Endothelial cell of umbilical vein (primary cell): Measurements from ENCODE around the gene DLGAP1. TPM values are rescaled to one million over a fixed set of nuclear protein-coding genes. Genes with fewer than 3 reads are reported as not detected.

Experiments used
- BruUV-seq: library from RNA; stranded (reverse); fragments of 400-500 nt; replicated peaks from 2 replicates; lab custom pipeline; 2021; lab: Mats Ljungman, UMichigan
- CTCF ChIA-PET: fragments of 300-600, 350-600 bp; sonication (Branson Sonifier 250); formaldehyde crosslinking; loops from one replicate; lab custom pipeline; 2021; ENCODE audit warnings: antibody characterized with exemption, inconsistent platforms; lab: Charles Lee
- POLR2A ChIA-PET: fragments of 300-600, 350-600 bp; sonication (Branson Sonifier 250); formaldehyde crosslinking; loops from one replicate; lab custom pipeline; 2021; ENCODE audit warnings: antibody characterized with exemption, inconsistent platforms; lab: Charles Lee
- DNase-seq: peaks from one replicate; pipeline ENCODE4 v3.0.0-alpha.2; 2011; ENCODE audit warnings: low read depth, low spot score
- FAIRE-seq: peaks from 2 replicates; lab custom pipeline; 2011; peaks lifted over from hg19 to GRCh38; lab: Jason Lieb, UNC
- H2AFZ ChIP-seq: 2 replicates; pipeline ENCODE4 v1.6.0; 2012; ENCODE audit warnings: low read depth, low read length, control low read depth, inconsistent platforms
- H3K27ac ChIP-seq: 2 replicates; pipeline ENCODE4 v1.5.1; 2011; ENCODE audit warnings: low read depth, mild to moderate bottlenecking, control low read depth, low read length, moderate library complexity; ENCODE audit not compliant: insufficient read depth
- H3K27me3 ChIP-seq, 2 experiments: 2 replicates each; pipeline versions ENCODE4 v1.6.0 to v1.6.1; 2011; ENCODE audit warnings: low read length in 2 of 2, mixed read lengths in 1 of 2; ENCODE audit not compliant: control insufficient read depth in 2 of 2, insufficient read depth in 2 of 2
- H3K36me3 ChIP-seq, 2 experiments: 2 replicates in 1 of 2; 3 replicates in 1 of 2; pipeline ENCODE4 v1.5.1; 2011; ENCODE audit warnings: low read length in 2 of 2, mild to moderate bottlenecking in 1 of 2, moderate library complexity in 1 of 2; ENCODE audit not compliant: control insufficient read depth in 2 of 2, insufficient read depth in 2 of 2; ENCODE audit errors: extremely low read depth in 1 of 2
- H3K4me1 ChIP-seq: 3 replicates; pipeline ENCODE4 v1.5.1; 2011; ENCODE audit warnings: mild to moderate bottlenecking, low read length; ENCODE audit not compliant: control insufficient read depth, insufficient read depth; ENCODE audit errors: extremely low read depth
- H3K4me2 ChIP-seq: 2 replicates; pipeline ENCODE4 v1.6.1; 2011; ENCODE audit warnings: low read length, control low read depth, mixed read lengths; ENCODE audit not compliant: insufficient read depth
- H3K4me3 ChIP-seq, 3 experiments: fragments of 200-600 bp in 1 of 3; sonication (generic), shearing (Covaris generic) in 1 of 3; replicated peaks in 1 of 3; 2 replicates each; pipeline ENCODE4 v1.5.1; 2011 to 2016; ENCODE audit warnings: control low read depth in 3 of 3, low read length in 3 of 3, mild to moderate bottlenecking in 2 of 3, inconsistent platforms in 1 of 3, low read depth in 1 of 3, moderate library complexity in 1 of 3; ENCODE audit not compliant: insufficient read depth in 1 of 3
- H3K79me2 ChIP-seq: 2 replicates; pipeline ENCODE4 v1.6.0; 2012; ENCODE audit warnings: low read length, inconsistent platforms; ENCODE audit not compliant: control insufficient read depth, insufficient read depth
- H3K9ac ChIP-seq: replicated peaks from 2 replicates; pipeline ENCODE3; 2011; ENCODE audit warnings: low read length, control low read depth; ENCODE audit not compliant: insufficient read depth; ENCODE audit errors: extremely low read depth
- H3K9me1 ChIP-seq: replicated peaks from 3 replicates; pipeline ENCODE4 v1.6.0; 2011; ENCODE audit warnings: mild to moderate bottlenecking, low read length; ENCODE audit not compliant: control insufficient read depth, insufficient read depth; ENCODE audit errors: extremely low read depth
- H3K9me3 ChIP-seq: replicated peaks from 2 replicates; pipeline ENCODE4 v1.5.1; 2012; ENCODE audit warnings: low read length, inconsistent platforms; ENCODE audit not compliant: control insufficient read depth, insufficient read depth
- H4K20me1 ChIP-seq: replicated peaks from 2 replicates; pipeline ENCODE3; 2011; ENCODE audit warnings: mild to moderate bottlenecking, low read length; ENCODE audit not compliant: control insufficient read depth, insufficient read depth; ENCODE audit errors: extremely low read depth
- EZH2 ChIP-seq: IDR thresholded peaks from 2 replicates; pipeline ENCODE4 v1.6.1; 2012; ENCODE audit warnings: borderline replicate concordance, low read depth, mild to moderate bottlenecking, moderate library complexity, low read length, inconsistent platforms; ENCODE audit not compliant: severe bottlenecking
- FOS ChIP-seq: IDR thresholded peaks from 2 replicates; pipeline ENCODE4 v1.6.1; 2011; ENCODE audit warnings: mild to moderate bottlenecking, low read length, moderate library complexity, borderline replicate concordance; ENCODE audit not compliant: insufficient read depth
- GATA2 ChIP-seq: IDR thresholded peaks from 2 replicates; pipeline ENCODE4 v1.7.0; 2011; ENCODE audit warnings: low read depth, mild to moderate bottlenecking, moderate library complexity, mixed read lengths, low read length; ENCODE audit not compliant: insufficient read length, insufficient read depth
- JUN ChIP-seq: IDR thresholded peaks from 2 replicates; pipeline ENCODE4 v1.6.1; 2011; ENCODE audit warnings: borderline replicate concordance, low read depth; ENCODE audit not compliant: insufficient read length, insufficient read depth
- MYC ChIP-seq: IDR thresholded peaks from one replicate; pipeline ENCODE4 v1.6.1; 2011; ENCODE audit warnings: mild to moderate bottlenecking, low read depth, low read length
- POLR2A ChIP-seq: IDR thresholded peaks from 2 replicates; pipeline ENCODE4 v1.6.1; 2012; ENCODE audit warnings: low read depth, mild to moderate bottlenecking, control low read depth, low read length
- POLR2AphosphoS5 ChIP-seq: IDR thresholded peaks from 2 replicates; pipeline ENCODE4 v1.6.1; 2012; ENCODE audit warnings: low read depth, mild to moderate bottlenecking, control low read depth, low read length, moderate library complexity; ENCODE audit not compliant: insufficient read depth
- dilution Hi-C: fragments of 300-500 bp; cut with MboI; formaldehyde crosslinking; loops from one replicate; pipeline ENCODE4 v1.15.0; 2019; ENCODE audit warnings: low sequenced_read_pairs; ENCODE audit not compliant: extremely low pct_ligation_motif_present
- intact Hi-C: fragments of 100-400 bp; cut with micrococcal nuclease; formaldehyde crosslinking; loops from one replicate; pipeline ENCODE4 v1.10.0; 2022
- polyA plus RNA-seq, 4 experiments: library from polyadenylated mRNA; depleted of rRNA in 3 of 4; stranded (reverse) in 3 of 4; unstranded in 1 of 4; fragments of >200 nt; gene quantifications; 2 replicates each; pipeline versions ENCODE4 v1.2.1 to v1.2.3, GENCODE V29; 2011 to 2012; ENCODE audit warnings: missing spikeins in 1 of 4
- total RNA-seq: library from RNA; stranded (reverse); gene quantifications from 2 replicates; pipeline ENCODE4 v1.2.3, GENCODE V29; 2021
- TF ChIP-seq, protein P1 (sequence below), 2 donors: IDR thresholded peaks; 1 replicate in 1 of 2; 2 replicates in 1 of 2; pipeline ENCODE4 v1.5.1; 2011; ENCODE audit warnings: low read length in 2 of 2, mild to moderate bottlenecking in 2 of 2, moderate library complexity in 2 of 2, control low read depth in 1 of 2, inconsistent platforms in 1 of 2, low read depth in 1 of 2; ENCODE audit not compliant: insufficient read depth in 1 of 2; ENCODE audit errors: extremely low read depth in 1 of 2
- TF ChIP-seq, protein P2 (sequence below): IDR thresholded peaks from 2 replicates; pipeline ENCODE4 v1.6.1; 2011; ENCODE audit not compliant: insufficient read depth, insufficient read length

Gene DLGAP1
- total and polyA plus RNA-seq, 2 donors (not counting 3 experiments of a cell fraction or from before 2014, with no cell fraction given): 0.04 TPM; not detected in 1

DNA sequence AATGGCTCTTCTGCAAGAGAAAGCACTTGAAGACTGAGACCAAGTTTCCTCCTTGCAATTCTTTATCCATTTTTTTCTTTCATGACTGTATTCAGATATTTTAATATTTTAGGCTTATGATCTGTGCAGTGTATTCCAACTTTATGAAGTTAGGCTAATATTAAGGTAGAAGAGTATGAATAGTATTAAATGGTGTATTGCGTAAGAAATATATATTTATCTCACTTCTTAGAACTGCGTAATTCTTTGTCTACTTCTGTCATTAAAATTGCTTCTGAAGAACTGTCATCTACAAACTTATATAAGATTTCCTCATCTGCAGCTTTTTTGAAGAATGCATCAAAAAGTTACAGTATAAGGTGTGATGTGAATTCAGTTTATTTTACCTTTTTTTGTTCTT lies 183.2 kb downstream of the DLGAP1 start:
- no peaks in the 10 kb centered on the region for H3K9me1 ChIP-seq
- BruUV-seq: no TSS peak
- TF ChIP-seq MYC: no peak
- TF ChIP-seq, protein P1, sequence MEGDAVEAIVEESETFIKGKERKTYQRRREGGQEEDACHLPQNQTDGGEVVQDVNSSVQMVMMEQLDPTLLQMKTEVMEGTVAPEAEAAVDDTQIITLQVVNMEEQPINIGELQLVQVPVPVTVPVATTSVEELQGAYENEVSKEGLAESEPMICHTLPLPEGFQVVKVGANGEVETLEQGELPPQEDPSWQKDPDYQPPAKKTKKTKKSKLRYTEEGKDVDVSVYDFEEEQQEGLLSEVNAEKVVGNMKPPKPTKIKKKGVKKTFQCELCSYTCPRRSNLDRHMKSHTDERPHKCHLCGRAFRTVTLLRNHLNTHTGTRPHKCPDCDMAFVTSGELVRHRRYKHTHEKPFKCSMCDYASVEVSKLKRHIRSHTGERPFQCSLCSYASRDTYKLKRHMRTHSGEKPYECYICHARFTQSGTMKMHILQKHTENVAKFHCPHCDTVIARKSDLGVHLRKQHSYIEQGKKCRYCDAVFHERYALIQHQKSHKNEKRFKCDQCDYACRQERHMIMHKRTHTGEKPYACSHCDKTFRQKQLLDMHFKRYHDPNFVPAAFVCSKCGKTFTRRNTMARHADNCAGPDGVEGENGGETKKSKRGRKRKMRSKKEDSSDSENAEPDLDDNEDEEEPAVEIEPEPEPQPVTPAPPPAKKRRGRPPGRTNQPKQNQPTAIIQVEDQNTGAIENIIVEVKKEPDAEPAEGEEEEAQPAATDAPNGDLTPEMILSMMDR (IDR thresholded peaks at IDR 0.05; ENCODE audit: extremely low read depth in 1 of 2, insufficient read depth in 1 of 2, low read depth in 1 of 2, low read length in 2 of 2): no peak
- TF ChIP-seq POLR2A: no peak
- TF ChIP-seq JUN: no peak
- TF ChIP-seq EZH2: no peak
- no peak for TF ChIP-seq FOS
- TF ChIP-seq, protein P2, sequence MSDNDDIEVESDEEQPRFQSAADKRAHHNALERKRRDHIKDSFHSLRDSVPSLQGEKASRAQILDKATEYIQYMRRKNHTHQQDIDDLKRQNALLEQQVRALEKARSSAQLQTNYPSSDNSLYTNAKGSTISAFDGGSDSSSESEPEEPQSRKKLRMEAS: no peak
- TF ChIP-seq POLR2AphosphoS5: no peak
- TF ChIP-seq GATA2: no peak
- no peak for DNase-seq
- ChIA-PET CTCF (no interaction called here), POLR2A (no interaction called here)
- no peak overlapping the region for H2AFZ ChIP-seq
- H3K9me3 ChIP-seq: no peaks in the 10 kb centered on the region
- no peak overlapping the region for H3K27ac ChIP-seq
- H3K4me1 ChIP-seq: no peaks in the 10 kb centered on the region
- intact Hi-C loops: no loop called here
- H4K20me1 ChIP-seq: no peaks in the 10 kb centered on the region
- dilution Hi-C loops: no loop called here
- no peak overlapping the region for H3K4me3 ChIP-seq
- no peak for FAIRE-seq
- no peak overlapping the region for H3K9ac ChIP-seq
- H3K27me3 ChIP-seq: no peaks in the 10 kb centered on the region
- H3K79me2 ChIP-seq: no peaks in the 10 kb centered on the region
- H3K36me3 ChIP-seq: no peaks in the 10 kb centered on the region
- no peak overlapping the region for H3K4me2 ChIP-seq
